Measurements from ENCODE around the gene ADM2.

The ADM2 gene

DNA sequence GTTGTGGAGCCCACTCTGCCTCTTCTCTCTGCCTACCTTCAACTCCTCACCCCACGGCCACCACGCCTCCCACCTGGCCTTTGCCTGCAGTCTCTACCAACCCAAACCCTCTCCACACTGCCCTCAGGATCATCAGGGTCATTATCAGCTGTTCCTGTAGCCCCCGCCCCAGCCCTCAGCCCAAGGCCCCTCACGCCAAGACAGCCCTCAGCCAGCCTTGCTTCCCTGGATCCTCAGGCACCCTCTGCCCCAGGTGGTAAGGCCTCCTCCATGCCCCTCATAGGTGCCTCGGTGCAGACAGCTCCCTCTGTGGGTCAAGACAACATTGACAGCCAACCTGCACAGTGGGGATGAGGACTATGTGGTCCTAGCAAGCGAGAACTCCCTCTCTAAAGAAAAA, 8.3 kb upstream of the ADM2 start:
- in situ Hi-C loops (cut with MboI; ENCODE audit: low sequenced_read_pairs, unreplicated experiment), result no loop called here
- DNase-seq (ENCODE audit: low spot score), result peak; percentile 67
- peak; percentile 6 for TF ChIP-seq CTCF (IDR thresholded peaks at IDR 0.05; ENCODE audit: borderline replicate concordance, control extremely low read depth, extremely low read depth, insufficient read depth, missing control alignments)

DNA sequence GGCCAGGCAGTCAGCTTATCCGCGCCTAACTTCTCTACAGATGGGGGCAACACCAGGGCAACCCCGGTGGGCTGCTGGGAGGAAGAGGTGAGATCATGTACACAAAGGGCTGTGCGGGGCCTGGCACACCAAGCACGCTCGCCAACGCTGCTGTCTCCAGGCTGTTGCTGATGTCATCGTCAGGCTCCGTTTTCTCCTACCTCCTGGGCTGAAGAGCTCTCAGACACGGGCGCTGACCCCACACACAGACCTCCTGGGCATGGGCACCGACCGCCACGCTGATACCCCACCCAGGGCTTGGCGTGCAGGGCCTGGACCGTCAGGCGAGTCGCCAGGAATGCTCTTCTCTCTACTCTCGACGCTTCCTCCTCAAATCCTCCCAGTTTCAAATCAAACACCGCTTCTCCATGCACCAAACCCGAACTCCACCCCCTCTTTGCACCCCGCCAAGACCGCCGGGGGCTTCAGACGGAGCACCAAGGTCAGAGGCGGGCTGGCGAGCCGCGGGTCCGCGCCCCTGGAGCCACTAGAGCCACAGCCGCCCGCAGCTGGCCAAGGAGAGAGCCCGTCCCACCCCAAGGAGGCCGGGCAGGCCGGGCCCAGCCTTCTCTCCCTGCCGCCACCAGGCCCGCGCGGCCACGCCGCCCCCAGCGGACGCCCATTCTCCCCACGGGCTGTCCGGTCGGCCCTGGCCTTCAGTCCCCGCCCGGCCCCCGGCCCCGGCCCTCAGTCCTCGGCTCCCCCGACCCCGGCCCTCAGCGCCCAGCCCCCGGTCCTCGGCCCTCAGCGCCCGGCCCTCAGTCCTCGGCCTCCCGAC, 7.3 kb upstream of the ADM2 start:
- no peak for TF ChIP-seq CTCF (IDR thresholded peaks at IDR 0.05; ENCODE audit: borderline replicate concordance, control extremely low read depth, extremely low read depth, insufficient read depth, missing control alignments)
- in situ Hi-C loops (cut with MboI; ENCODE audit: low sequenced_read_pairs, unreplicated experiment), result no loop called here
- peak; percentile 63 for DNase-seq (ENCODE audit: low spot score)

DNA sequence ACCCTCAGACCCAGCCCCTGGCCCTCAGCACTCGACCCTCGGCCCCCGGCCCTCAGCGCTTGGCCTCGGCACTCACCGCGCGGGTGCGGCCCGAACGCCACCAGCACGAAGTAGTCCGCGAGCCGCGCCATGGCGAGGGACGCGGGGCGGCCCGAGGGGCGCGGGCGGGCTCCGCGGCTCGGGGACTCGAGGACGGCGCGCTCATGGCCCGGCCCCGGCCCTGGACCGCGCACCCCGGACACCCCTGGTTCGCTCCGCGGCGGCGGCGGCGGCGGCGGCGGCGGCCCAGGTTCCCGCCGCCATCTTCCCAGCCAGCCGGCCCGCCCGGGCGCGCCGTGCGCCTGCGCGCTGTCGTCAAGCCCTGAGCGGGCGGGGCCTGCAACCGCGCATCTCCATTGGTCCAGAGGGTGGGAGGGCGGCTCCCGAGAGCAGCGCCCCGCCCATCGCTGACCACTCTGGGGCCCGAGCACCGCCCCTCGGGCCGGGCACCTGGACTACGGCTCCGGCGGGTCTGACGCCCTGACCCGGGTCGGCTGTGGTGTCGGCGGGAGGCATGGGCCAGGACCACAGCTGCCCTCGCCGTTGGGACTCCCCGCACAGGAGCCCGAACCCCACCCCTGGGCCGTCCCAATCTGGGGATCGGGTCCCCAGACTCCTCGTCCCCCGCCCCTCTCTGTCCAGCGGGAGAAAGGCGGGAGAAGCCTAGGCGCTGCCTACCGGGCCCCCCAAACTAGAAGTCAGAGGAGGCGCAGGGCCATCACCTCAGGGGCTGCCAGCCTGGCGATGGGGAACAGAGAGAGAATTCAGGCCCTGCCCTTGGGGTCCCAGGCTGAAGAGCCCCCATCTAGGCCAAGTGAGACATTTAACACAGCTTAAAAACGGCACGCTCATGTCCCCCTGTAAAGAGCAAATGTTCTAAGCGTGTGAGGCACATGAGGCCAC, 6.4 kb upstream of the ADM2 start, which contains the start of gene SBF1:
Gene SBF1, minus strand, starts transcription at position 326 of the 942 bp plus-strand sequence. Its CDS starts 195 bp downstream, at position 131.
- TF ChIP-seq CTCF (IDR thresholded peaks at IDR 0.05; ENCODE audit: borderline replicate concordance, control extremely low read depth, extremely low read depth, insufficient read depth, missing control alignments), result no peak
- in situ Hi-C loops (cut with MboI; ENCODE audit: low sequenced_read_pairs, unreplicated experiment), result no loop called here
- DNase-seq (ENCODE audit: low spot score), result peak; percentile 100

DNA sequence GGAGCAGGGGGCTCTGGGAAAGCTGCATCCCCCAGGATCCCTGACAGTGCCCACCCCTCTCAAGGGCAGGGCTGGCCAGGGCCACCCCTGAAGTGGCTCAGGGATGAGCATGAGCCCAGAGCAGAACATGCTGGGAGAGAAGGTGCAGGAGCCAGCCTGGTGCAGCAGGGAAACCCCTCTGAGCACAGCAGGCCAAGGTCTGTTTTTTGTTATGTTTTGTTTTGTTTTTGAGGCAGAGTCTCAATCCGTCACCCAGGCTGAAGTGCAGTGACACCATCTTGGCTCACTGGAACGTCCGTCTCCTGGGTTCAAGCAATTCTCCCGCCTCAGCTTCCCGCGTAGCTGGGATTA, 5.7 kb upstream of the ADM2 start:
- DNase-seq (ENCODE audit: low spot score), result no peak
- in situ Hi-C loops (cut with MboI; ENCODE audit: low sequenced_read_pairs, unreplicated experiment), result no loop called here
- no peak for TF ChIP-seq CTCF (IDR thresholded peaks at IDR 0.05; ENCODE audit: borderline replicate concordance, control extremely low read depth, extremely low read depth, insufficient read depth, missing control alignments)

DNA sequence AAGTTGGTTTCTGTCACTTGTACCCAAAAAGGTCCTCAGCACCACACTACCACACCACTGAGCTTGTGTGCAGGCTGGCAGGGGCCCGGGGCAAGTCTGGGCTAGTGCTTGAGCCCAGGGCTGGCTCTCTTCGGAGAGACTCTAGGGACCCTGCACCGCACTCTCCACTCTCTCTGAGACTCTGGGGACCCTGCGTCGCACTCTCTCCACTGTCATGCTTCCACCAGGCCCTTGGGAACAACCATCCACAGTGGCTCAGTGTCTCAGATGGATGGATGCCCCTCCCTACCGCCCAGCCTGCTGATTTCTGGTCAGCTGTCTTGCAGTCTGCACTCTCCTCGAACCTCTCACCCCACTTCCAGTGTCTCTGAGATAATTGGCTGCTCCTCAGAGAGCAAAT, 4.5 kb upstream of the ADM2 start:
- no peak for TF ChIP-seq CTCF (IDR thresholded peaks at IDR 0.05; ENCODE audit: borderline replicate concordance, control extremely low read depth, extremely low read depth, insufficient read depth, missing control alignments)
- DNase-seq (ENCODE audit: low spot score), result no peak
- in situ Hi-C loops (cut with MboI; ENCODE audit: low sequenced_read_pairs, unreplicated experiment), result no loop called here

GRCh38 chr22:50477923-50478322, 3.4 kb upstream of the ADM2 start:
- no peak for TF ChIP-seq CTCF (IDR thresholded peaks at IDR 0.05; ENCODE audit: borderline replicate concordance, control extremely low read depth, extremely low read depth, insufficient read depth, missing control alignments)
- in situ Hi-C loops (cut with MboI; ENCODE audit: low sequenced_read_pairs, unreplicated experiment), result no loop called here
- DNase-seq (ENCODE audit: low spot score), result no peak
